HEK293 (cell line): Measurements from ENCODE around the gene BUB1B.

ENCODE experiments used
- CTCF ChIA-PET: fragments of 350-600 bp; formaldehyde crosslinking; extraction: SDS; loops from one replicate; lab custom pipeline; 2021; ENCODE audit warnings: antibody characterized with exemption; lab: Yijun Ruan, JAX
- POLR2A ChIA-PET: fragments of 300-600 bp; formaldehyde crosslinking; extraction: SDS; loops from one replicate; lab custom pipeline; 2020; ENCODE audit warnings: antibody characterized with exemption, inconsistent platforms; lab: Yijun Ruan, JAX
- H3K27ac ChIP-seq: fragments of 200-500 bp; sonication (Bioruptor generic); 2 replicates; pipeline ENCODE4 v1.5.1; 2014; ENCODE audit warnings: low read depth, low read length, control low read depth, inconsistent platforms; ENCODE audit errors: extremely low read depth
- H3K36me3 ChIP-seq, 2 experiments: fragments of 200-500 bp in 1 of 2; sonication (Bioruptor generic) in 1 of 2; 1 replicate in 1 of 2; 2 replicates in 1 of 2; pipeline ENCODE4 v1.5.1; 2014 to 2017; ENCODE audit warnings: inconsistent platforms in 2 of 2, low read length in 2 of 2; ENCODE audit not compliant: control insufficient read depth in 2 of 2, insufficient read depth in 1 of 2
- H3K4me1 ChIP-seq: fragments of 200-500 bp; sonication (Bioruptor generic); 2 replicates; pipeline ENCODE4 v1.5.1; 2014; ENCODE audit warnings: mild to moderate bottlenecking, low read length, inconsistent platforms; ENCODE audit not compliant: control insufficient read depth, insufficient read depth
- H3K4me3 ChIP-seq: 2 replicates; pipeline ENCODE4 v1.5.1; 2011; ENCODE audit warnings: low read depth, mild to moderate bottlenecking, control low read depth, low read length, moderate library complexity
- H3K9me3 ChIP-seq: fragments of 200-500 bp; sonication (Bioruptor generic); 2 replicates; pipeline ENCODE4 v1.5.1; 2014; ENCODE audit warnings: low read depth, low read length, inconsistent platforms; ENCODE audit not compliant: control insufficient read depth, insufficient read depth
- GLI2 ChIP-seq: fragments of 450-650 bp; formaldehyde crosslinking; IDR thresholded peaks from 2 replicates; pipeline ENCODE4; 2017; ENCODE audit warnings: missing biosample characterization, missing genetic modification characterization, low read depth, borderline replicate concordance
- GLI4 ChIP-seq: fragments of 450-650 bp; formaldehyde crosslinking; IDR thresholded peaks from 2 replicates; pipeline ENCODE4 v1.5.1; 2016; ENCODE audit warnings: missing biosample characterization, missing genetic modification characterization
- OSR2 ChIP-seq: fragments of 450-650 bp; formaldehyde crosslinking; IDR thresholded peaks from 2 replicates; pipeline ENCODE4 v1.5.1; 2016; ENCODE audit warnings: missing biosample characterization, missing genetic modification characterization
- OVOL3 ChIP-seq: fragments of 450-650 bp; formaldehyde crosslinking; IDR thresholded peaks from 2 replicates; pipeline ENCODE4 v1.5.1; 2016; ENCODE audit warnings: missing biosample characterization, missing genetic modification characterization
- SP2 ChIP-seq: fragments of 450-650 bp; formaldehyde crosslinking; IDR thresholded peaks from 2 replicates; pipeline ENCODE4 v1.5.1; 2016; ENCODE audit warnings: missing biosample characterization, missing genetic modification characterization
- ZBTB10 ChIP-seq: fragments of 450-650 bp; formaldehyde crosslinking; IDR thresholded peaks from 2 replicates; pipeline ENCODE4 v1.5.1; 2016; ENCODE audit warnings: missing biosample characterization, missing genetic modification characterization
- ZNF132 ChIP-seq: fragments of 450-650 bp; formaldehyde crosslinking; IDR thresholded peaks from 2 replicates; pipeline ENCODE4 v1.5.1; 2017; ENCODE audit warnings: missing biosample characterization, missing genetic modification characterization, borderline replicate concordance
- ZNF211 ChIP-seq: fragments of 450-650 bp; formaldehyde crosslinking; IDR thresholded peaks from 2 replicates; pipeline ENCODE4 v1.5.1; 2016; ENCODE audit warnings: low read depth, missing biosample characterization, missing genetic modification characterization
- ZNF341 ChIP-seq: fragments of 450-650 bp; formaldehyde crosslinking; IDR thresholded peaks from 2 replicates; pipeline ENCODE4; 2016; ENCODE audit warnings: low read depth, missing biosample characterization, missing genetic modification characterization
- ZNF416 ChIP-seq: fragments of 450-650 bp; formaldehyde crosslinking; IDR thresholded peaks from 2 replicates; pipeline ENCODE4 v1.5.1; 2016; ENCODE audit warnings: missing biosample characterization, missing genetic modification characterization
- ZNF473 ChIP-seq: fragments of 450-650 bp; formaldehyde crosslinking; IDR thresholded peaks from 2 replicates; pipeline ENCODE4 v1.5.1; 2017; ENCODE audit warnings: missing biosample characterization, missing genetic modification characterization
- ZNF48 ChIP-seq: fragments of 450-650 bp; formaldehyde crosslinking; IDR thresholded peaks from 2 replicates; pipeline ENCODE4 v1.5.1; 2016; ENCODE audit warnings: missing biosample characterization, missing genetic modification characterization
- ZNF555 ChIP-seq: fragments of 450-650 bp; formaldehyde crosslinking; conservative IDR thresholded peaks from 2 replicates; pipeline ENCODE4 v1.5.1; 2017; ENCODE audit warnings: missing biosample characterization, mild to moderate bottlenecking, missing genetic modification characterization, inconsistent platforms
- ZNF585B ChIP-seq: fragments of 450-650 bp; formaldehyde crosslinking; IDR thresholded peaks from 2 replicates; pipeline ENCODE4 v1.5.1; 2016; ENCODE audit warnings: missing biosample characterization, missing genetic modification characterization
- ZNF623 ChIP-seq: fragments of 450-650 bp; formaldehyde crosslinking; IDR thresholded peaks from 2 replicates; pipeline ENCODE4 v1.5.1; 2016; ENCODE audit warnings: missing biosample characterization, missing genetic modification characterization
- ZNF624 ChIP-seq: fragments of 450-650 bp; formaldehyde crosslinking; IDR thresholded peaks from 2 replicates; pipeline ENCODE4 v1.5.1; 2017; ENCODE audit warnings: missing biosample characterization, missing genetic modification characterization
- ZNF629 ChIP-seq: fragments of 450-650 bp; formaldehyde crosslinking; IDR thresholded peaks from 2 replicates; pipeline ENCODE4 v1.5.1; 2017; ENCODE audit warnings: missing biosample characterization, missing genetic modification characterization
- ZNF677 ChIP-seq: fragments of 450-650 bp; IDR thresholded peaks from 2 replicates; pipeline ENCODE4 v1.5.0; 2018; ENCODE audit warnings: missing biosample characterization, mild to moderate bottlenecking, missing genetic modification characterization, moderate library complexity
- ZNF747 ChIP-seq: fragments of 450-650 bp; formaldehyde crosslinking; IDR thresholded peaks from 2 replicates; pipeline ENCODE4 v1.5.1; 2016; ENCODE audit warnings: missing biosample characterization, missing genetic modification characterization
- ZNF837 ChIP-seq: fragments of 450-650 bp; formaldehyde crosslinking; IDR thresholded peaks from 2 replicates; pipeline ENCODE4 v1.5.1; 2016; ENCODE audit warnings: missing biosample characterization, missing genetic modification characterization
- ZSCAN30 ChIP-seq: fragments of 450-650 bp; IDR thresholded peaks from 2 replicates; pipeline ENCODE4 v1.5.1; 2018; ENCODE audit warnings: missing biosample characterization, mild to moderate bottlenecking, missing genetic modification characterization, moderate library complexity
- TF ChIP-seq, protein P1 (sequence below): fragments of 450-650 bp; formaldehyde crosslinking; IDR thresholded peaks from 2 replicates; pipeline ENCODE4 v1.5.1; 2016; ENCODE audit warnings: missing biosample characterization, missing genetic modification characterization
- TF ChIP-seq, protein P2 (sequence below): fragments of 450-650 bp; formaldehyde crosslinking; IDR thresholded peaks from 2 replicates; pipeline ENCODE4 v1.5.1; 2017; ENCODE audit warnings: missing biosample characterization, mild to moderate bottlenecking, missing genetic modification characterization, moderate library complexity

The BUB1B gene

DNA sequence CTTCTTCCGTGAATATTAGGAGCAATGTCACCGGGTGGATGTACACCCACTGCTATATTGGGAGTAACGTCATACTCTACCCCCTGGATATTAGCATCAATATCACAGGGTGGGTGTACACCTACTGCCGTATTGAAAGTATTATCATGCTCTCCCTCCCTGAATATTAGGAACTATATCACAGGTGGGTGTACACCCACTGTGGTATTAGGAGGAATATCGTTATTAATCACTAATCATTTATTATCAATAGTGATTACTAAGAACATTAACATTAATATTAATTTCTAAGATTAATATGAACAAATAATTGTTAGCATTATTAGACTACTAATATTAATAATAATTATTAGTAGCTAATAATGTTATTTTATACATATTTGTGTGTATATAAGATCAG, 30.8 kb upstream of the BUB1B start:
- no peak for TF ChIP-seq ZNF629 (tag by site-specific recombination)
- TF ChIP-seq ZNF416 (tag by site-specific recombination): no peak
- no peak for TF ChIP-seq ZNF341 (tag by site-specific recombination)
- no peak for TF ChIP-seq ZNF623 (tag by site-specific recombination)
- TF ChIP-seq ZNF624 (tag by site-specific recombination): no peak
- Histone ChIP-seq H3K36me3 (no peaks in the 10 kb centered on the region), H3K9me3 (no peaks in the 10 kb centered on the region), H3K4me1 (no peaks in the 10 kb centered on the region), H3K4me3 (no peak overlapping the region), H3K27ac (no peak overlapping the region)
- POLR2A ChIA-PET: no interaction called here
- CTCF ChIA-PET: no interaction called here

GRCh38 chr15:40130799-40131502, 29.9 kb upstream of the BUB1B start:
- no peaks in the 10 kb centered on the region for H3K9me3 ChIP-seq
- H3K36me3 ChIP-seq: no peaks in the 10 kb centered on the region
- no peak overlapping the region for H3K4me3 ChIP-seq
- ChIA-PET CTCF (no interaction called here), POLR2A (no interaction called here)
- no peak overlapping the region for H3K27ac ChIP-seq
- TF ChIP-seq ZNF48 (tag by site-specific recombination) (no peak), ZNF341 (tag by site-specific recombination) (peak; percentile 41)
- no peaks in the 10 kb centered on the region for H3K4me1 ChIP-seq

GRCh38 chr15:40133544-40133943, 27.3 kb upstream of the BUB1B start:
- TF ChIP-seq ZNF132 (tag by site-specific recombination) (no peak), ZNF211 (tag by site-specific recombination) (no peak), ZNF585B (tag by site-specific recombination) (no peak), ZNF747 (tag by site-specific recombination) (no peak), ZNF837 (no peak)
- no peak overlapping the region for H3K4me3 ChIP-seq
- CTCF ChIA-PET: no interaction called here

DNA sequence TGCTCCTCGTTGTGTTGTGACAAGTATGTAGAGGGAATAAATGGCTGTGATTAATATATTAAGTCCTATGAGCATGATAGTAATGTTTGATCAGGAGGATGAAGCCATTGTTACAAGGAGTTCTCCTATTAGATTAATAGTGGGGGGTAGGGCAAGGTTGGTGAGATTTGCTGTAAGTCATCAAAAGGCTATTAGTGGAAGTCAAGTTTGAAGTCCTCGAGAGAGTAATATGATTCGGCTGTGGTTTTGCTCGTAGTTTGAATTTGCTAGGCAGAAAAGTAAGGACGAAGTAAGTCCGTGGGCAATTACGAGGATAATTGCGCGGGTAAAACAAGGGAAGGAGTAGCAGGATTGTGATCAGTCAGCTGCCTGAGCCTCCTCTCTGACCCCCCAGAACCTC, 26.0 kb upstream of the BUB1B start:
- Histone ChIP-seq H3K4me3 (no peak overlapping the region), H3K27ac (no peak overlapping the region), H3K9me3 (no peaks in the 10 kb centered on the region), H3K36me3 (no peaks in the 10 kb centered on the region), H3K4me1 (no peaks in the 10 kb centered on the region)
- ChIA-PET POLR2A (no interaction called here), CTCF (no interaction called here)
- TF ChIP-seq ZNF677 (tag by site-specific recombination): no peak
- TF ChIP-seq, protein P1, sequence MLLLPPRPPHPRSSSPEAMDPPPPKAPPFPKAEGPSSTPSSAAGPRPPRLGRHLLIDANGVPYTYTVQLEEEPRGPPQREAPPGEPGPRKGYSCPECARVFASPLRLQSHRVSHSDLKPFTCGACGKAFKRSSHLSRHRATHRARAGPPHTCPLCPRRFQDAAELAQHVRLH (tag by site-specific recombination): no peak
- no peak for TF ChIP-seq ZNF555 (tag by site-specific recombination)
- TF ChIP-seq GLI4 (tag by site-specific recombination): no peak
- no peak for TF ChIP-seq ZNF473
- TF ChIP-seq ZBTB10 (tag by site-specific recombination): no peak
- TF ChIP-seq ZSCAN30 (tag by site-specific recombination): no peak
- TF ChIP-seq SP2 (tag by site-specific recombination): no peak
- TF ChIP-seq ZNF623 (tag by site-specific recombination): no peak
- TF ChIP-seq GLI2 (tag by site-specific recombination): no peak
- TF ChIP-seq OVOL3 (tag by site-specific recombination): no peak
- TF ChIP-seq, protein P2, sequence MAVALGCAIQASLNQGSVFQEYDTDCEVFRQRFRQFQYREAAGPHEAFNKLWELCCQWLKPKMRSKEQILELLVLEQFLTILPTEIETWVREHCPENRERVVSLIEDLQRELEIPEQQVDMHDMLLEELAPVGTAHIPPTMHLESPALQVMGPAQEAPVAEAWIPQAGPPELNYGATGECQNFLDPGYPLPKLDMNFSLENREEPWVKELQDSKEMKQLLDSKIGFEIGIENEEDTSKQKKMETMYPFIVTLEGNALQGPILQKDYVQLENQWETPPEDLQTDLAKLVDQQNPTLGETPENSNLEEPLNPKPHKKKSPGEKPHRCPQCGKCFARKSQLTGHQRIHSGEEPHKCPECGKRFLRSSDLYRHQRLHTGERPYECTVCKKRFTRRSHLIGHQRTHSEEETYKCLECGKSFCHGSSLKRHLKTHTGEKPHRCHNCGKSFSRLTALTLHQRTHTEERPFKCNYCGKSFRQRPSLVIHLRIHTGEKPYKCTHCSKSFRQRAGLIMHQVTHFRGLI (tag by site-specific recombination): no peak
- TF ChIP-seq OSR2 (tag by site-specific recombination): no peak
- TF ChIP-seq, all 188 proteins: peak for 0

More at GRCh38 chr15:40133544-40133943, 27.3 kb upstream of the BUB1B start:
- H3K27ac ChIP-seq: no peak overlapping the region
- H3K9me3 ChIP-seq: no peaks in the 10 kb centered on the region
- H3K4me1 ChIP-seq: no peaks in the 10 kb centered on the region
- POLR2A ChIA-PET: no interaction called here
- H3K36me3 ChIP-seq: no peaks in the 10 kb centered on the region
